DND-41 (cell line): ENCODE data around the gene PRKRIP1.
"Not testable (repeated sequence)": the region's sequence is repeated elsewhere in the genome, so short reads cannot be mapped to it uniquely, and the experiment has no call there.

Experiments used
- ATAC-seq: fragments of 200-7000 bp; cut with Tn5 transposase; 3 replicates; pipeline ENCODE4 v1.9.1; 2021; ENCODE audit warnings: low read depth; ENCODE audit not compliant: insufficient read depth
- DNase-seq: peaks from one replicate; pipeline ENCODE4 v3.0.0-alpha.2; 2020
- H2AFZ ChIP-seq: 2 replicates; pipeline ENCODE4 v1.6.0; 2012; ENCODE audit warnings: low read depth, low read length
- H3K27ac ChIP-seq: 2 replicates; pipeline ENCODE4 v1.5.1; 2012; ENCODE audit warnings: low read length, inconsistent platforms
- H3K27me3 ChIP-seq: fragments of 200-600 bp; sonication (generic); 2 replicates; pipeline ENCODE4 v1.6.0; 2012; ENCODE audit warnings: low read length, mild to moderate bottlenecking, inconsistent platforms; ENCODE audit not compliant: insufficient read depth, poor library complexity
- H3K36me3 ChIP-seq: 2 replicates; pipeline ENCODE4 v1.5.1; 2012; ENCODE audit warnings: low read length, inconsistent platforms; ENCODE audit not compliant: insufficient read depth
- H3K4me1 ChIP-seq: 2 replicates; pipeline ENCODE4 v1.5.1; 2012; ENCODE audit warnings: mild to moderate bottlenecking, low read length; ENCODE audit not compliant: insufficient read depth
- H3K4me2 ChIP-seq: 2 replicates; pipeline ENCODE4 v1.6.0; 2012; ENCODE audit warnings: mild to moderate bottlenecking, moderate library complexity, low read length, inconsistent platforms; ENCODE audit not compliant: insufficient read depth
- H3K4me3 ChIP-seq, 2 experiments: fragments of 200-600 bp in 1 of 2; shearing (Covaris generic) in 1 of 2; 2 replicates each; pipeline ENCODE4 v1.5.1; 2012 to 2016; ENCODE audit warnings: inconsistent platforms in 2 of 2, low read length in 2 of 2, mild to moderate bottlenecking in 2 of 2, low read depth in 1 of 2, moderate library complexity in 1 of 2
- H3K79me2 ChIP-seq: 2 replicates; pipeline ENCODE4 v1.6.0; 2012; ENCODE audit warnings: low read length, inconsistent platforms; ENCODE audit not compliant: insufficient read depth
- H3K9ac ChIP-seq: 2 replicates; pipeline ENCODE4 v1.6.0; 2012; ENCODE audit warnings: low read depth, mild to moderate bottlenecking, inconsistent platforms, low read length, moderate library complexity
- H3K9me3 ChIP-seq: 2 replicates; pipeline ENCODE4 v1.5.1; 2012; ENCODE audit warnings: low read length, moderate library complexity, mild to moderate bottlenecking, inconsistent platforms; ENCODE audit not compliant: insufficient read depth, severe bottlenecking
- H4K20me1 ChIP-seq: 2 replicates; pipeline ENCODE4 v1.6.0; 2012; ENCODE audit warnings: low read length; ENCODE audit not compliant: insufficient read depth
- EZH2 ChIP-seq: IDR thresholded peaks from 3 replicates; pipeline ENCODE4 v1.6.1; 2012; ENCODE audit warnings: borderline replicate concordance, low read depth, mild to moderate bottlenecking, moderate library complexity, low read length, inconsistent platforms; ENCODE audit not compliant: severe bottlenecking
- TF ChIP-seq, protein P1 (sequence below): IDR thresholded peaks from 2 replicates; pipeline ENCODE4 v1.5.1; 2012; ENCODE audit warnings: borderline replicate concordance, low read length, moderate library complexity, mild to moderate bottlenecking; ENCODE audit not compliant: poor library complexity, severe bottlenecking; ENCODE audit errors: extremely low read depth

Gene PRKRIP1

GRCh38 chr7:102472126-102473041, 76.2 kb downstream of the PRKRIP1 start:
- Histone ChIP-seq H3K9ac (no peak overlapping the region), H3K9me3 (no peaks in the 10 kb centered on the region), H3K27ac (no peak overlapping the region), H3K4me2 (no peak overlapping the region), H3K27me3 (no peaks in the 10 kb centered on the region), H2AFZ (no peak overlapping the region), H3K79me2 (no peaks in the 10 kb centered on the region), H4K20me1 (peaks cover 14% of the 10 kb centered on the region), H3K4me1 (no peaks in the 10 kb centered on the region), H3K36me3 (peaks cover 46% of the 10 kb centered on the region), H3K4me3 (no peak overlapping the region)
- ATAC-seq: peak; percentile 20; the same call in 1 of the 3 replicates
- DNase-seq: no peak
- TF ChIP-seq, protein P1, sequence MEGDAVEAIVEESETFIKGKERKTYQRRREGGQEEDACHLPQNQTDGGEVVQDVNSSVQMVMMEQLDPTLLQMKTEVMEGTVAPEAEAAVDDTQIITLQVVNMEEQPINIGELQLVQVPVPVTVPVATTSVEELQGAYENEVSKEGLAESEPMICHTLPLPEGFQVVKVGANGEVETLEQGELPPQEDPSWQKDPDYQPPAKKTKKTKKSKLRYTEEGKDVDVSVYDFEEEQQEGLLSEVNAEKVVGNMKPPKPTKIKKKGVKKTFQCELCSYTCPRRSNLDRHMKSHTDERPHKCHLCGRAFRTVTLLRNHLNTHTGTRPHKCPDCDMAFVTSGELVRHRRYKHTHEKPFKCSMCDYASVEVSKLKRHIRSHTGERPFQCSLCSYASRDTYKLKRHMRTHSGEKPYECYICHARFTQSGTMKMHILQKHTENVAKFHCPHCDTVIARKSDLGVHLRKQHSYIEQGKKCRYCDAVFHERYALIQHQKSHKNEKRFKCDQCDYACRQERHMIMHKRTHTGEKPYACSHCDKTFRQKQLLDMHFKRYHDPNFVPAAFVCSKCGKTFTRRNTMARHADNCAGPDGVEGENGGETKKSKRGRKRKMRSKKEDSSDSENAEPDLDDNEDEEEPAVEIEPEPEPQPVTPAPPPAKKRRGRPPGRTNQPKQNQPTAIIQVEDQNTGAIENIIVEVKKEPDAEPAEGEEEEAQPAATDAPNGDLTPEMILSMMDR: no peak
- TF ChIP-seq EZH2: no peak

GRCh38 chr7:102473271-102473991, 77.3 kb downstream of the PRKRIP1 start:
- Histone ChIP-seq H3K4me3 (no peak overlapping the region), H3K36me3 (peaks cover 39% of the 10 kb centered on the region), H3K27me3 (no peaks in the 10 kb centered on the region), H3K27ac (no peak overlapping the region), H3K4me2 (no peak overlapping the region), H3K9me3 (no peaks in the 10 kb centered on the region), H2AFZ (no peak overlapping the region), H3K9ac (no peak overlapping the region), H3K79me2 (peaks cover 4% of the 10 kb centered on the region; the same call in 1 of the 2 replicates), H4K20me1 (peaks cover 9% of the 10 kb centered on the region; the same call in 1 of the 2 replicates), H3K4me1 (peaks cover 3% of the 10 kb centered on the region; the same call in 1 of the 2 replicates)
- TF ChIP-seq EZH2: no peak
- TF ChIP-seq, protein P1: no peak
- ATAC-seq (no peak), DNase-seq (no peak)

DNA sequence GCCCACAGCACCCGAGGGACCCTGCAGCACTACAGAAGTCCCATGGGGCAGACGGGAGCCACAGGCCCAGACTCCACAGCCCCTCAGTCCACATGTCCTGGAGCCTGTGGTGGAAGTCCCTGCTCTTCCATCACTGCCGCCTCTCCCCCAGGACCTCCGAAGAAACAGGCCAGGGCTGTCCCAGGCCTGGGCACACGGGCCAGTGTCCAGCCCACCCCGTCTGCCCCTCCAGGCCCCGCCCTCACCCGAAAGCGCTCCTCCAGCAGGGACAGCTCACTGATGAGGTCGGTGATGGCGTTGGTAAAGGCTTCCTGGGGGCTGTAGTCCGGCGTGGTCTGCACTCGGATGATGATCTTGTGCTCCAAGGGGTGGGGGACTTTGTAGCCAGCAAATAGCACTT, 78.0 kb downstream of the PRKRIP1 start:
- peaks cover 37% of the 10 kb centered on the region for H3K36me3 ChIP-seq
- not testable (repeated sequence) for H3K9ac ChIP-seq, H3K4me1 ChIP-seq, H3K79me2 ChIP-seq, H3K9me3 ChIP-seq, H2AFZ ChIP-seq, H3K4me3 ChIP-seq, H3K27ac ChIP-seq, H3K4me2 ChIP-seq, H4K20me1 ChIP-seq, ATAC-seq, H3K27me3 ChIP-seq
- peak; percentile 2 for DNase-seq

GRCh38 chr7:102474736-102475435, 78.7 kb downstream of the PRKRIP1 start:
- not testable (repeated sequence) for H3K79me2 ChIP-seq, H3K4me1 ChIP-seq, H3K9me3 ChIP-seq, H2AFZ ChIP-seq, H4K20me1 ChIP-seq, ATAC-seq, H3K27me3 ChIP-seq, H3K4me2 ChIP-seq, H3K27ac ChIP-seq, H3K4me3 ChIP-seq, DNase-seq, H3K9ac ChIP-seq
- H3K36me3 ChIP-seq: peaks cover 30% of the 10 kb centered on the region
